NOMO-1 treated with dmso at 0.1 percent for 144 hours (cell line): ENCODE results near the gene NABP1.

Experiments
- DNase-seq: peaks from one replicate; lab custom pipeline; 2025; ENCODE audit not compliant: unreplicated experiment; lab: John Stamatoyannopoulos, UW

NABP1 gene

DNA sequence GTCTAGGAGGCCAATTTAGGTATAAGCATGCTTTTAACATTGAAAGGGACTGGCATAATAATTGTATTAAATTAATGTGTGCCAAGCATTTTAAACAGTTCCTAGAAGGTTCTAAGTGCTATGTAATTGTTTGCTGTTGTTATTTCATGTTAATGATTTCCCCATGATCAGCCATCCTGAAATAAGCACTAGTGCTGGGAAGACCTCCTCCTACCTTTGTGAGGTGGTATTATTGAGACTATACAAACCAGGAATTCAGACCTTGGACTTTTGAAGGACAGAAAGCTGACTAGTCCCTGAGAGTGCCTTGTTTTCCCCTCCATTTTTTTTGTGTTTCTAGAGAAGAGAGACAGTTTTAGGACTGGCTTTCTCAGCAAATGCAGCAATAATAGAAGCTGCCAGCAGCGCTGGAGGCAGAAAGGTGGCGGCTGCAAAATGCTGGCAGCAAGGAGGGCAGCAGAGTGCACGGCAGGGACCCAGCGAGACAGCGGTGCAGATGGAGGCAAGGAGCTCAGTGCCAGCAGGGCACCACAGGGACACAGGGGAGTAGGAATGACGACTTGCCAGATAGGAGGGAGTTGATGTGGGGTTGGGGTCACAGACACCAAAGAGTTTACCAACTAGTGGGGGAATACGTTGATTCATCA is 25.3 kb downstream of the NABP1 start:
- no peak for DNase-seq

DNA sequence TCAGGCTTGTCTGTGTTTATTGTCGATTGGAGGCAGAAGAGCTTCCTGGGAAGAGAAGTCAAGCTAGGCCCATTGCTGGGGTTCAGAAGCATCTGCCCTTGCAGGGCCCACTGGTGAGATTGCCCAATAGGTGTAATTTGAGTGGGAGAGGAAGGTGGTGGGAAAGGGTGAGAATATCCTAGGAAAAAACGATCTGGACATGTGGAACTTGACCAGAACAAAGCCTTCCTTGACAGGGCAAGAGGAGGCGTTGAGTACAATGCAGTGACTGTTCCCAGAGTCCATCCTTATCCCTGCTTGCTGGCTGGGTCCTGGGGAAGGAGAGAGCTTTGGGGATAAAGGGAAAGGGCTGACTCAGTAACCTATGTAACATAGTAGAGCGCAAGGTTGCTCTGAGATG is 27.1 kb downstream of the NABP1 start:
- DNase-seq: no peak

DNA sequence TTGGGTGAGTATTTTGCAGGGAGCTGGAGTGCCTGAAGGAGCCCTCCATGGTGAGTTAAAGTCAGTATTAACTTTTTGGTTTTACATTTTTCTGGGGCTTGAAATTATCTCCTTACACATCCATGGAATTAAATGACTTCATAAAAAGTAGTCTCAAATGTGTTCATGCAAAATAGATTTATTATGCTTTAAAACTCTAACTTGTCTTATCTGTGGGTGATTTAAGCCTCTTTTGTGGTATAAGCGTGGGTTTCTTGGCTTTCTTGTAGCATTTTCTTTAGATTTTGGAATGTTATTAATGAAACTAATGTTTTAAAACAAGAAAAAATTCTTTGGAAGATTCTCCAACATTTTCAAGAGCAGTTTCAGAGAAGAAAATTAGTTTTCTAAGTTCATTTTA is 27.8 kb downstream of the NABP1 start:
- no peak for DNase-seq

DNA sequence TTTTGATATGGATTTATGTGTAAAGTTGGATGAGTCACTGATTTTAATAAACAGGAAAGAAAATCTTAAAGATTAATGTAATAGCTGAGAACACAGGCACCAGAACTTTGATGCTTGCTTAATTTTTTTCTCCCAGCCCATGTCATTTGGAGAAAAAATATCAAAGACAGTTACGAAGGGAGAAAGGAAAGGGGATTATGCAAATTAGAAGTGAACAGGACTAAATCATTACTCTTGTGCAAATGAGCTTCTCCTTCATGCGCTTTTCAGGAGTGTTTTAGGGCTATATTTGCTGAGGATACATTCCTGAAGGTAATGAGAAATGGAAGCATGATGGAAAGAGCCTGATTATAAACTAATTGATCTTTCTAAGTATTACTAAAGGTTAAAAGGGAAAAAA is 28.9 kb downstream of the NABP1 start:
- no peak for DNase-seq

DNA sequence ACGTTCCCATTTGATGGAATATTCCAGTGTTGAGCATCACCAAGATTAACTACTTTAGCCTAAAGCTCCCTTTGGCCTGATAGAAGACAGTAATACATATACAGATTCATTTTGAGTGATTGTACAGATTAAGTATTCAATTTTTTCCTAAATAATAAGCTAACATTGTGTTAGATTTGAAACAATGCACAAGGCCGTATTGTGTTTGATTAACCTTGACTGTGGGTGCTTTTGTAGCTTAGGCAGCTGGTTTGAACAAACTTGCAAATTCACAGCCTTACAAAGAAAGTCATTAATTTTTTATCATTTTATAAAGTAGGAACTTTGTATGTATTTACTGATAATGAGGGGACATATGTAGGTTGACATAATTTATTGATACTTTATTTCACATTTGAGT is 29.6 kb downstream of the NABP1 start:
- no peak for DNase-seq

DNA sequence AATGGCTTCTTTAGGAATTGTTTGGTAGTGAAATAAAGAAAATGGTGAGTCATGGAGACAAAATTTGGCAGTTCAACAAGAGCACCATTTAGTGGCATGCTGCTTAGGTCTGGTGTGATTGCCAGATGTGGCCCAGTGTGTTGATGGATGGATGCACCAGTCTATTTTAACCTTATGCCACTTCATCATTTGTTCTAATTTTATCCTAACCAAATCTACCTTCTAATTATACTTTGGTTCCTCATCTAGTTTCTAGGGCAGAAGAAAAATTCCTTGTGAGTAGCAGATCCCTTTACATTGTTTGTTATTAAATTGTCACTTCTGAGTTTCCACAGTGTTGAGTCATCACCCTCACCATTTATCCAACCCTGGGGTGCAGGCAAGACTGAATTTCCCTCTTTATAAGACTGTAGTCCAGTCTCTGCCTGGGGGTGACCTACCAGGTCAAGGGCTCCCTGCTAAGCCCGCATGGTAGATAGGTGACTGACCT is 32.5 kb downstream of the NABP1 start:
- peak; percentile 4 for DNase-seq

DNA sequence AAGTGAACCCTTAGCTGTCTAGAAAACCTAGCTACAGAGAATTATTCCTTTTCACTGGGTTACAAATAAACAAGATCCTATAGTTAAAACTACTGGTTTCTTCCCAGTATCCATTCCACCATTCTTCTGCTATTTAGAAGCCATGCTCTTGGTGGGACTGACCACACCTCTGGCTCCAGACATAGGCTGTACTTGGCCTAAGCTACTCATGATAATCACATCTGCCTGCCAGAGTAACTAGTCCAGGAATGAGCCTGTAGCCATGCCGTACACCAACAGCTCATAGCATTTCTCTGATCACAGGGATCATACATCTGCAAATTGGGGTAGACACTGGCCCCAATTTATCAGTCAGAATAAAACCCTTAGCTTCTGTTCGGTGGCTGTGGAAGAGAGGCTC is 33.7 kb downstream of the NABP1 start:
- no peak for DNase-seq

DNA sequence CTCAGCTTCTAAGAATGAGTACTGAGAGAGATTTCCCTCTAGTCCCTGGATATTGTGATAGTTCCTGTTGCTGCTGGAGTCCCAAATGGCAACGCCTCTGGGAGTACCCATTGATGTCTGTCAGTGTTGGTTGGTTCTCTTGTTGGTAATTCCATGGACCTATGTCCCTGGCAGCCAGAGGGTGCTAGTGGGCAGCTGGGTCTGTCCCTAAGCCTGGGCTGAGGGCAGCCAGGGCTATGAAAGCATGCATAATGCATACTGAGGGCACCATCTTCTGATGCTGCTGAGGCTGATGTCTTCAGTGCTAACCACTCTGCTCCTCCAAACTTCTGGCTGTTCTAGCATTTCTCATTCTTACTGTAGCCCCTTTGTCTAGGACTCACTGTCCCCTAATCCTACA is 35.9 kb downstream of the NABP1 start:
- no peak for DNase-seq

DNA sequence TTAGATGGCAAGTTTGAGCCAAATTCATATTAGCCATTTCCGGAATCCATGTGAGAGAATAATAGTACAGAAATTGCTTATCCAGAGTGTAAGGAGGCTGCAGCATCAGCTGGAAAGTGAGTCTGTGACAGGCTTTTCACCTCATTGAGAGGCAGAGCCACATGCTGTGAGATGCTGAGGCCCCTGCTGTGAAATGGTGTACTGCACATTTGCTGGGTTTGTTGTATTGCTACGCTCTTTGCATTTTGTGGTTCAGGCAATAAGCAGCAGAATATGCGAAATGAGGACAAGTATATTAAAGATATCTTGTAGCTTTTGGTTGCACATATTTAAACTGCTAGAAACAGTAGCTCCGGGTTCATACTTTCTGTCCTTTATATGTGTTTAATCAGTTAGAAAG is 37.0 kb downstream of the NABP1 start:
- DNase-seq: no peak

DNA sequence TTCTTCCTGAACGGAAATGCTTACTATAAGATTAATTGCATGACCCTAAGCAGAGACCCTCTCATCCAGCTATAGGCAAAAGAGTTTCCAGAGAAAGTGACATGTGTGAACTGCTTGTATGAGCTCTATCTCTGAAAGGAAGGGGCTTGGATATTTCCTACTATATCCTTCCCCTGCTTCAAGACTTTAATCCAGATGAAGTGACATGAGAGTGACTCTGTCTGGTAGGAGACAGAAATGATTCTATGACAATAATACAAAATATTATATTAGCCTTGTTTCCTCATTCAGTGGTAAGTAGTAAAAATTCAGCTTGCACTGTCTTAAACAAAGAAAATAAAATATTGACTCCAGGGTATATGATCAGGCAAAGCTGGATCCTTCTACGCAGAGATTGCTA is 37.5 kb downstream of the NABP1 start:
- DNase-seq: no peak

DNA sequence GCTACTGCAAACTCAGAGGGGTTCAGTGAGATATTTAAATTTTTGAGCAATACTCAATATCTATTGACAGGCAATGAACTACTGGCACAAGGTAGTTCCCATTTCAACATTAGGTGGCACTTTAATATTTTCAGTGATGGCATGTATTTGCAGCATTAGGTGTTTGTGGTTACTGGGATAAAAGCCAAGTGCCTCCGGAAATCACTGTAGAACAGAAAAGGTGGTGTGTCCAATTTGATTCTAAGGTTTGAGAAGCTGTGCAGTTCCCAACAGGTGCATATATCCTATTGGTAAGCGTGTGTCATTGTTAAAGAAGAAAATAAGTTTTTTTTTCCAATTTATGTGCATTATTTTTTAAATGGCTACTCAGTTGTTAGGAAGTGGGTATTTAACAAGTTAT is 41.3 kb downstream of the NABP1 start:
- no peak for DNase-seq

DNA sequence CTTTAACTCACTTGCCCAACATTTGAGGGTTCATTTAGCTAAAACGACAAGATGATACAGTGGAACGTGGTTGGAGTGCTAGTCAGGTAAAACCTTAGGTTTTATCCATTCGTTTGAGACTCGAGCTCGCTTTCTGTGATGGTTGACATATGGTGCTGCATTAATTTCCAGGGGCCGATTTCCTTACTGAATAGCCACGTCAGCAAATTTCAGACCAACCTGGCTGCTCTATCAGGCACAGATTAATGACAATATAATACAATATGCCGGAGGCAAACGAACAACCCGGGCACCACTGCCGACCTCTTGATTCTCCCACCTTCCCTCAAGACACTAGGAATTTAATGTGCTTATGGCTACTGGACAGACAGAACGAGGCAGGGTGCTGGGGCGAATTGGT is 42.0 kb downstream of the NABP1 start:
- DNase-seq: no peak

DNA sequence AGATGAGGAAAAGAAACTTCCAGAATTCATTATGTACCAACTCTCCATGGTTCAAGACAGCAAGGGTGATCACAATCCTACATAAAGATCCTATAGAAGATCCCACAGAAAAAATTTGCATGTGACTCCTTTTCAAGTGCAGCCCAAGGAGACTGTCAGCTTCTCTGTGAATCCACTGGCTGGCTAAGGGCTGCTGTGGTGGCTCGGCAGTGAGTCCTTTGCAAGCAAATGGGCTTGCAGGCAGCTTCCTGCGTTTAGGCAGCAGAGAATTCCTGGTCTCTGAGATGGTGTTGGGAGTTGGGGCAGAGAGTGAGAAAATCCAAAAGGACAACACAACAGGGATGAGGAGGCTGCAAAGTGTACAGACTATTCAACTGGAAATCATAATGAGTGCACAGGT is 43.4 kb downstream of the NABP1 start:
- no peak for DNase-seq

DNA sequence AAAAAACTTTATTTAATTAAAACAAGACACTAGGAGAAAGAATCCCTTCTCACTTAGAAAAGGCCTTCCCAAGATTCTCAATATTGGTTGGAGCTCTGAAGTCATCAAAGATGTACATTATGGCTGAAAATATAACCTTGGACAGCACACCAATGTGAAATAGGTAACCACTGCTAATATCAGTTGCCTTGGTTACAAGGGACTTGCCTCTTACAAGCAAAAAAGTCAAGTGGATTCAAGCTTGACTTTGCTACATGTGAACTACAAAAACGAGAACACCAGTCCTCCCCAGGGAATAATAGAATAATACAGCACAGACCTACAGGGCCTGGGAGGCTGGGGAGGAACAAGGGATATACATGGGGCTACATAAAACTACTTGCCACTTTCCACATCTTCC is 46.1 kb downstream of the NABP1 start:
- DNase-seq: no peak

DNA sequence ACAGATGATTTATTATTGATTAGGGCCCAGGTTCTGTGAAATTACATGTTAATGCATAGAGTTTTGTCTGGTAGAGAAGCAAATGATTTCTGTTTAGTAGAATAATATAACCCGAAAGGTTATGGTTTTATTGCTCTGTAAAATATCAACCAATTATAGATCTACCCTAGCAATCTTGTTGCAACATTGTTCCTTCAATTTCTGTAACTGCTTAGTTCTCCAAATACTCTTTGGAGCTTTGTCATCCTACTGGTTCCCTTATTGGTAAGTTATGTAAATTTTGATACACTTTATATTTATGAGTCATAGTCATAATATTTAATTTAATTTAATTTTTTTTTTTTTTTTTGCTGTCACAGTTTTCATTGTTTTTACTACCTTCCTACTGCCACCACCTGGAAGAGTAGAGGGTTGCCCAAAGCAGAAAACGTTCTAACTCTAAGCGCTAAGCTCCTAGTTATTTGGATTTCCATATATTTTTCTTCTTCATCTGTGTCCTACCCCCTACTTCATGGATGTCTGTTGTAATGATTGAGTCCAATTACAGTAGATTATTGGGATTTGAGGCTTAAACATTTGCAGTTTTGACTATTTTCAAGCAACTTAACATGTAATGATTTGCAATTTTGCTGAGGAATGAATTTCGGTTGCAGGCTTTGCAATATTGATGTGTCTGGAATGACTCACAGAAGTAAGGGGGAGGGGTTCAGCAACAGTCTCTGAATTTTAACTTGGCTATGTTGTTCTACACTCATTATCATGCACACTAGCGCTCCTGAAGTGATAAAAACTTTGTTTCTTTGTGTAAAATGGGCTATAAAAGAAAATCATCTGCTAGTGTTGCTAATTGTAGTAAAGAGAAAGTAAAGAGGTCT is 51.1 kb downstream of the NABP1 start:
- peak; percentile 10 for DNase-seq

DNA sequence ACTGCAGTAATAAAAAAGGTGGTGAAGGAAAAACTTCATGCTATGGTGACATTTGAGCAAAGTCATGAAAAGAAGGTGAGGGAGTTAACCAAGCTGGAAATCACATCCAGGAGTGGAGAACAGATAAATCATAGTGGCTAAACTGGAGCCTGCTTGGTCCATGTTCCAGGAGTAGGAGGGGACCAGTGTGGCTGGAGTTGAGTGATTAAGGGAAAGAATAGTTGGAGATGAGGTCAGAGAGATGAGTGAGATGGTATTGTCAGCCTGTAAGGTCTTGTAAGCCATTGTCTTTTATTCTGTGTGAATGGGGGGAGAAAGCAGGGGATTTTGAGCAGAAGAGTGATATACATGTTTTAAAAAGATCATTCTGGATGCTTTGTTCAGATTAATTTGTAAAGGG is 52.3 kb downstream of the NABP1 start:
- DNase-seq: no peak
